ENCODE data around the gene SYT12. TPM values are rescaled to one million over a fixed set of nuclear protein-coding genes. Genes with fewer than 3 reads are reported as not detected.
A peak's percentile ranks its signal among the peaks of the same experiment; 100 is the strongest.

Gene SYT12
- total RNA-seq, 1 experiment from 2014 or later, result 4.6 TPM

GRCh38 chr11:67085617-67086016, 62.7 kb downstream of the SYT12 start (continued):
- no peak for TF ChIP-seq IRF1 (CRISPR knock-in tag; IDR thresholded peaks at IDR 0.05)

- no peaks in the 10 kb centered on the region for H3K9me3 Mint-ChIP-seq
- POLR2A ChIA-PET, result no interaction called here
- no peak overlapping the region for H3K27ac Mint-ChIP-seq
- H3K4me1 Mint-ChIP-seq, result peaks cover 6% of the 10 kb centered on the region
- CTCF ChIA-PET, result no interaction called here
- no peak for TF ChIP-seq ZNF317 (CRISPR knock-in tag; IDR thresholded peaks at IDR 0.05; ENCODE audit: borderline replicate concordance, low read depth)
- TF ChIP-seq SMAD4 (CRISPR knock-in tag; IDR thresholded peaks at IDR 0.05), result no peak
- TF ChIP-seq JAZF1 (CRISPR knock-in tag; IDR thresholded peaks at IDR 0.05), result no peak
- TF ChIP-seq AFF4 (CRISPR knock-in tag; IDR thresholded peaks at IDR 0.05; ENCODE audit: borderline replicate concordance), result no peak
- TF ChIP-seq ZNF423 (CRISPR knock-in tag; IDR thresholded peaks at IDR 0.05), result no peak
- no peak for TF ChIP-seq ZNF281 (CRISPR knock-in tag; IDR thresholded peaks at IDR 0.05)
- TF ChIP-seq MYBL2 (CRISPR knock-in tag; IDR thresholded peaks at IDR 0.05), result no peak
- TF ChIP-seq USF1 (CRISPR knock-in tag; IDR thresholded peaks at IDR 0.05), result no peak
- no peaks in the 10 kb centered on the region for H3K27me3 Mint-ChIP-seq (ENCODE audit: low read depth)
- no peaks in the 10 kb centered on the region for H3K36me3 Mint-ChIP-seq
- DNase-seq (ENCODE audit: low spot score) (no peak), ATAC-seq (no peak)
- no peak overlapping the region for H3K4me3 Mint-ChIP-seq
Measured at GRCh38 chr11:67090717-67091116, 67.8 kb downstream of the SYT12 start.

- no peaks in the 10 kb centered on the region for H3K36me3 Mint-ChIP-seq
- TF ChIP-seq CTCF (IDR thresholded peaks at IDR 0.05) (peak; percentile 8; the same call in 1 of the 2 replicates), GABPB1 (CRISPR knock-in tag; IDR thresholded peaks at IDR 0.05) (no peak)
- no peak for DNase-seq (ENCODE audit: low spot score)
- peaks cover 15% of the 10 kb centered on the region for H3K4me1 Mint-ChIP-seq
- POLR2A ChIA-PET, result interaction anchor here (0.6 to 1.7 kb wide), 2 partner anchors 32 to 144 kb away, joined by 3 to 9 read pairs; no protein-coding TSS in a partner anchor
- H3K27me3 Mint-ChIP-seq (ENCODE audit: low read depth), result no peaks in the 10 kb centered on the region
- H3K9me3 Mint-ChIP-seq, result no peaks in the 10 kb centered on the region
- no peak overlapping the region for H3K4me3 Mint-ChIP-seq
- CTCF ChIA-PET, result interaction anchor here (0.6 to 4.1 kb wide), 30 partner anchors 8 to 270 kb away, joined by 3 to 35 read pairs (median 5); partner anchors contain the start of gene KDM2A
- ATAC-seq, result no peak
- H3K27ac Mint-ChIP-seq, result no peak overlapping the region
Measured at GRCh38 chr11:67095214-67095507, 72.2 kb downstream of the SYT12 start.

Data from WTC11 (cell line).